Suprapubic skin (tissue), 4 donors: ENCODE measurements around the gene IFT25.

Source experiments
- CTCF ChIP-seq, 2 donors: fragments of 200-600 bp in 1 of 2; fragments of 450-650 bp in 1 of 2; sonication (generic) in 1 of 2; IDR thresholded peaks; one replicate each; pipeline ENCODE4 v1.5.1; 2016 to 2019; ENCODE audit warnings: antibody characterized with exemption in 2 of 2, mild to moderate bottlenecking in 1 of 2, moderate library complexity in 1 of 2
- EP300 ChIP-seq: sonication (generic); formaldehyde crosslinking; IDR thresholded peaks from one replicate; pipeline ENCODE4 v1.6.1; 2017; ENCODE audit warnings: antibody characterized with exemption
- POLR2A ChIP-seq, 2 donors: fragments of 450-650 bp; IDR thresholded peaks; one replicate each; pipeline ENCODE4 v1.6.1; 2017; ENCODE audit warnings: antibody characterized with exemption in 2 of 2, mild to moderate bottlenecking in 2 of 2, moderate library complexity in 2 of 2
- POLR2AphosphoS5 ChIP-seq, 3 donors: sonication (generic); formaldehyde crosslinking; IDR thresholded peaks; one replicate each; pipeline ENCODE4 v1.6.1; 2017; ENCODE audit warnings: antibody characterized with exemption in 3 of 3

GRCh38 chr1:53945183-53945432 lies 391 bp downstream of the IFT25 start:
- TF ChIP-seq CTCF (IDR thresholded peaks at IDR 0.05), result no peak
- no peak for TF ChIP-seq POLR2A (IDR thresholded peaks at IDR 0.05)
- no peak for TF ChIP-seq EP300
- TF ChIP-seq POLR2AphosphoS5 (IDR thresholded peaks at IDR 0.05), result no peak
